ENCODE measurements around the gene OR2T33.

- TF ChIP-seq MYC (IDR thresholded peaks at IDR 0.05; ENCODE audit: low read depth, low read length) (no peak), MYC (CRISPR knock-in tag; IDR thresholded peaks at IDR 0.05; ENCODE audit: borderline replicate concordance, low read depth) (no peak), PHF8 (IDR thresholded peaks at IDR 0.05; ENCODE audit: borderline replicate concordance, low read length) (no peak), SREBF2 (CRISPR knock-in tag; IDR thresholded peaks at IDR 0.05) (no peak), CTCF (IDR thresholded peaks at IDR 0.05 in 2 of 3, conservative IDR thresholded peaks at IDR 0.05 in 1 of 3; ENCODE audit: insufficient read depth in 2 of 3, low read depth in 1 of 3, low read length in 3 of 3) (no peak), ATF1 (CRISPR knock-in tag; IDR thresholded peaks at IDR 0.05) (no peak), ATF1 (tag; IDR thresholded peaks at IDR 0.05) (no peak), EZH2 (IDR thresholded peaks at IDR 0.05; ENCODE audit: borderline replicate concordance, low read depth, low read length) (no peak), RAD21 (CRISPR knock-in tag; conservative IDR thresholded peaks at IDR 0.05 in 1 of 2, IDR thresholded peaks at IDR 0.05 in 1 of 2) (no peak), ZNF165 (CRISPR knock-in tag; IDR thresholded peaks at IDR 0.05; ENCODE audit: borderline replicate concordance) (no peak), EGR1 (conservative IDR thresholded peaks at IDR 0.05) (no peak)
Observed at GRCh38 chr1:248277876-248278275, at the start of gene OR2T33.

Data from K562 (cell line).